Metanephros (tissue), 2 donors: ENCODE results near the gene KRTAP21-1. TPM values are rescaled to one million over a fixed set of nuclear protein-coding genes. Genes with fewer than 3 reads are reported as not detected.

Experiments
- small RNA-seq: library from RNA; depleted of rRNA; stranded (forward); fragments of <200 nt; gene quantifications from one replicate; pipeline ENCODE3, GENCODE V24; 2014; ENCODE audit warnings: low replicate concordance
- total RNA-seq: library from RNA; depleted of rRNA; stranded (reverse); fragments of >200 nt; gene quantifications from one replicate; pipeline ENCODE4 v1.2.3, GENCODE V29; 2014

KRTAP21-1 gene
- total RNA-seq: not detected

GRCh38 chr21:30755328-30755727 is at the start of gene KRTAP21-1:
Gene KRTAP21-1, minus strand, starts transcription at chr21:30755428. Its CDS starts 50 bp downstream, at chr21:30755378.

DNA sequence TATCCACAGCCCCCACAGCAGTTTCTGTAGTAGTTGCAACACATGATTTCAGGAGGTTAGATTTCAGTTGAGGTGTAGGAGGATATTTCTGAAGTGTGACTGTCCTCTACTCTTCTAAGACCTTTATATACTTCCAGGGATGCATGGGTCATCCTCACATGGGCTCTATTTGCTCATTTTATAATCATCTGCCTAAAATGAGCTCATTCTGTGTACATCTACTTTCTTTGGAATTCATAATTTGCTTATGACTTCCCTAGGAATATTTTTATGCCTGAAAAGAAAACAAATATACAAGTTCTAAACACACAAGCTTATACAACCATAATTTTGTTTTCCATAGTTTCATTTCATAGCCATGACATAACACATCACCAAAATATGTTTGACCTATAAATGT is 8.1 kb downstream of the KRTAP21-1 start, which contains the start of gene KRTAP21-2:
TSS of gene KRTAP21-2 (minus strand) at position 101 of the 400 bp plus-strand sequence. CDS start at position 44, 57 bp downstream.

GRCh38 chr21:30718239-30718909 is 36.9 kb downstream of the KRTAP21-1 start, which contains the start of gene KRTAP21-3:
Gene KRTAP21-3, minus strand, starts transcription at chr21:30718777. Its CDS starts 18 bp downstream, at chr21:30718759.

Small RNA genes within 50 kb of the gene (small RNA-seq; reads per million reads assigned to genes)
- not detected for gene AP000244.1
- gene KRTAP21-3: not detected
- not detected for gene KRTAP8-2P

Other genes starting within 250 kb of the KRTAP21-1 start
- not detected for gene KRTAP19-6, start 213.6 kb downstream of the KRTAP21-1 start, total RNA-seq
- gene KRTAP19-7, start 194.1 kb downstream of the KRTAP21-1 start, total RNA-seq: not detected
- not detected for gene KRTAP22-2, start 165.0 kb downstream of the KRTAP21-1 start, total RNA-seq
- gene KRTAP6-3, start 163.0 kb downstream of the KRTAP21-1 start, total RNA-seq: not detected
- not detected for gene KRTAP6-2, start 156.5 kb downstream of the KRTAP21-1 start, total RNA-seq
- gene KRTAP22-1, start 154.3 kb downstream of the KRTAP21-1 start, total RNA-seq: not detected
- not detected for gene KRTAP6-1, start 141.5 kb downstream of the KRTAP21-1 start, total RNA-seq
- gene KRTAP20-1, start 139.0 kb downstream of the KRTAP21-1 start, total RNA-seq: not detected
- not detected for gene KRTAP20-4, start 134.8 kb downstream of the KRTAP21-1 start, total RNA-seq
- not detected for gene KRTAP20-2, start 120.2 kb downstream of the KRTAP21-1 start, total RNA-seq
- gene KRTAP20-3, start 112.6 kb downstream of the KRTAP21-1 start, total RNA-seq: not detected
- gene KRTAP21-3, start 36.7 kb downstream of the KRTAP21-1 start, total RNA-seq: not detected
- gene KRTAP21-2, start 8.2 kb downstream of the KRTAP21-1 start, total RNA-seq: not detected
- gene KRTAP8-1, start 57.8 kb upstream of the KRTAP21-1 start, total RNA-seq: not detected
- gene KRTAP7-1, start 74.3 kb upstream of the KRTAP21-1 start, total RNA-seq: not detected
- gene KRTAP11-1, start 126.2 kb upstream of the KRTAP21-1 start, total RNA-seq: 0.41 TPM